Astrocyte (in vitro differentiated cells and primary cell): Measurements from ENCODE around the gene SLC9A6. TPM values are rescaled to one million over a fixed set of nuclear protein-coding genes. Genes with fewer than 3 reads are reported as not detected.

Experiments used
- DNase-seq: peaks from one replicate; pipeline ENCODE4 v3.0.0-alpha.2; 2010; ENCODE audit warnings: low read depth
- FAIRE-seq: peaks from 2 replicates; lab custom pipeline; 2011; peaks lifted over from hg19 to GRCh38; lab: Jason Lieb, UNC
- H2AFZ ChIP-seq: 2 replicates; pipeline ENCODE4 v1.6.0; 2012; ENCODE audit warnings: low read depth, low read length, inconsistent platforms
- H3K27ac ChIP-seq: 2 replicates; pipeline ENCODE4 v1.5.1; 2011; ENCODE audit warnings: low read depth, low read length, inconsistent platforms
- H3K27me3 ChIP-seq: 2 replicates; pipeline ENCODE4 v1.6.0; 2011; ENCODE audit warnings: low read length, inconsistent platforms; ENCODE audit not compliant: insufficient read depth
- H3K36me3 ChIP-seq: 2 replicates; pipeline ENCODE4 v1.5.1; 2011; ENCODE audit warnings: low read length, inconsistent platforms; ENCODE audit not compliant: insufficient read depth
- H3K4me1 ChIP-seq: 2 replicates; pipeline ENCODE4 v1.5.1; 2011; ENCODE audit warnings: low read length, inconsistent platforms; ENCODE audit not compliant: insufficient read depth
- H3K4me2 ChIP-seq: 2 replicates; pipeline ENCODE4 v1.6.0; 2012; ENCODE audit warnings: low read length, inconsistent platforms
- H3K4me3 ChIP-seq: 2 replicates; pipeline ENCODE4 v1.5.1; 2011; ENCODE audit warnings: low read depth, mild to moderate bottlenecking, low read length, inconsistent platforms; ENCODE audit not compliant: insufficient read depth
- H3K79me2 ChIP-seq: 2 replicates; pipeline ENCODE4 v1.6.0; 2012; ENCODE audit warnings: mild to moderate bottlenecking, low read length, inconsistent platforms; ENCODE audit not compliant: insufficient read depth
- H3K9ac ChIP-seq: 2 replicates; pipeline ENCODE4 v1.6.0; 2012; ENCODE audit warnings: mild to moderate bottlenecking, low read length, inconsistent platforms
- H3K9me3 ChIP-seq: 2 replicates; pipeline ENCODE4 v1.5.1; 2012; ENCODE audit warnings: low read depth, mild to moderate bottlenecking, low read length, inconsistent platforms; ENCODE audit not compliant: insufficient read depth
- H4K20me1 ChIP-seq: 2 replicates; pipeline ENCODE4 v1.6.0; 2012; ENCODE audit warnings: low read length, inconsistent platforms; ENCODE audit not compliant: insufficient read depth
- H3K27ac Mint-ChIP-seq: one replicate; pipeline ENCODE4 v1.8.0; 2021; ENCODE audit warnings: mild to moderate bottlenecking, mixed read lengths; ENCODE audit not compliant: unreplicated experiment
- H3K27me3 Mint-ChIP-seq: one replicate; pipeline ENCODE4 v1.8.0; 2021; ENCODE audit warnings: low read depth, mixed read lengths; ENCODE audit not compliant: unreplicated experiment
- H3K36me3 Mint-ChIP-seq: one replicate; pipeline ENCODE4 v1.8.0; 2021; ENCODE audit warnings: low read depth, mixed read lengths; ENCODE audit not compliant: unreplicated experiment
- H3K4me1 Mint-ChIP-seq: one replicate; pipeline ENCODE4 v1.8.0; 2021; ENCODE audit warnings: low read depth, mixed read lengths; ENCODE audit not compliant: unreplicated experiment
- H3K4me3 Mint-ChIP-seq: one replicate; pipeline ENCODE4 v1.8.0; 2021; ENCODE audit warnings: mild to moderate bottlenecking, moderate library complexity, mixed read lengths; ENCODE audit not compliant: unreplicated experiment
- H3K9me3 Mint-ChIP-seq: one replicate; pipeline ENCODE4 v1.8.0; 2021; ENCODE audit warnings: mild to moderate bottlenecking, mixed read lengths; ENCODE audit not compliant: unreplicated experiment
- EZH2 ChIP-seq: IDR thresholded peaks from 2 replicates; pipeline ENCODE4 v1.6.1; 2012; ENCODE audit warnings: mild to moderate bottlenecking, low read length, inconsistent platforms; ENCODE audit not compliant: insufficient read depth
- total RNA-seq: library from RNA; stranded (reverse); gene quantifications from 2 replicates; pipeline ENCODE4 v1.2.1, GENCODE V29; 2021
- TF ChIP-seq, protein P1 (sequence below): IDR thresholded peaks from 2 replicates; pipeline ENCODE4 v1.5.1; 2011; ENCODE audit warnings: low read depth, mild to moderate bottlenecking, inconsistent platforms, low read length, moderate library complexity; ENCODE audit not compliant: insufficient read depth

The SLC9A6 gene
- total RNA-seq, 1 donor from 2014 or later: 12.8 TPM

GRCh38 chrX:136059350-136059749 lies 74.1 kb downstream of the SLC9A6 start:
- peaks cover 17% of the 10 kb centered on the region for H3K4me1 Mint-ChIP-seq
- H3K4me3 Mint-ChIP-seq: no peak overlapping the region
- H3K27me3 ChIP-seq: no peaks in the 10 kb centered on the region
- H3K27ac Mint-ChIP-seq: no peak overlapping the region
- no peak overlapping the region for H2AFZ ChIP-seq
- FAIRE-seq (no peak), DNase-seq (no peak)
- H3K79me2 ChIP-seq: no peaks in the 10 kb centered on the region
- no peak overlapping the region for H3K27ac ChIP-seq
- H3K9me3 ChIP-seq: no peaks in the 10 kb centered on the region
- no peaks in the 10 kb centered on the region for H4K20me1 ChIP-seq
- no peak for TF ChIP-seq EZH2
- TF ChIP-seq, protein P1, sequence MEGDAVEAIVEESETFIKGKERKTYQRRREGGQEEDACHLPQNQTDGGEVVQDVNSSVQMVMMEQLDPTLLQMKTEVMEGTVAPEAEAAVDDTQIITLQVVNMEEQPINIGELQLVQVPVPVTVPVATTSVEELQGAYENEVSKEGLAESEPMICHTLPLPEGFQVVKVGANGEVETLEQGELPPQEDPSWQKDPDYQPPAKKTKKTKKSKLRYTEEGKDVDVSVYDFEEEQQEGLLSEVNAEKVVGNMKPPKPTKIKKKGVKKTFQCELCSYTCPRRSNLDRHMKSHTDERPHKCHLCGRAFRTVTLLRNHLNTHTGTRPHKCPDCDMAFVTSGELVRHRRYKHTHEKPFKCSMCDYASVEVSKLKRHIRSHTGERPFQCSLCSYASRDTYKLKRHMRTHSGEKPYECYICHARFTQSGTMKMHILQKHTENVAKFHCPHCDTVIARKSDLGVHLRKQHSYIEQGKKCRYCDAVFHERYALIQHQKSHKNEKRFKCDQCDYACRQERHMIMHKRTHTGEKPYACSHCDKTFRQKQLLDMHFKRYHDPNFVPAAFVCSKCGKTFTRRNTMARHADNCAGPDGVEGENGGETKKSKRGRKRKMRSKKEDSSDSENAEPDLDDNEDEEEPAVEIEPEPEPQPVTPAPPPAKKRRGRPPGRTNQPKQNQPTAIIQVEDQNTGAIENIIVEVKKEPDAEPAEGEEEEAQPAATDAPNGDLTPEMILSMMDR: no peak
- H3K27me3 Mint-ChIP-seq: no peaks in the 10 kb centered on the region
- H3K36me3 Mint-ChIP-seq: no peaks in the 10 kb centered on the region
- no peaks in the 10 kb centered on the region for H3K36me3 ChIP-seq
- no peak overlapping the region for H3K9ac ChIP-seq
- no peak overlapping the region for H3K4me3 ChIP-seq
- no peaks in the 10 kb centered on the region for H3K9me3 Mint-ChIP-seq
- no peak overlapping the region for H3K4me2 ChIP-seq
- peaks cover 18% of the 10 kb centered on the region for H3K4me1 ChIP-seq

DNA sequence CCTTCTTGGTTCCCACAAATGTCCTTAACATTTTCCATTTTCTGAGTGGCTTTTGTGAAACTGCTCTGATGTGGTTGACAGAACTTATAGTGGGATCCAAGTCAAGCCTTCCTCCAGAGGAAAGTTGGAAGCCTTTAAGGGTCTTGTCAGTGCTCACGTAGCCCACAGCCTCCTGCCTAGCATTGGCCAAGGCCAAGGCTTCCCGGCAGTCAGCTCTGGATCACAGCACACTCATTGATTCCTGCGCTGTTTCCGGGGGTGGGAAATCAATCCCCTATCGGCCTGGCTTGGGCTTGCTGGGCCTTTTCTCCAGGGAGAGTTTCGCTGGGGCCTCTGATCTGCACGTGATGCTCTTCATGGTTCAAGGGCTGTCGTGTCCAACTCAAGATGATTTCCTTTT lies 76.1 kb downstream of the SLC9A6 start:
- TF ChIP-seq, protein P1: no peak
- no peaks in the 10 kb centered on the region for H3K36me3 Mint-ChIP-seq

GRCh38 chrX:136061696-136062095 lies 76.5 kb downstream of the SLC9A6 start:
- Histone ChIP-seq H3K36me3 (no peaks in the 10 kb centered on the region), H4K20me1 (no peaks in the 10 kb centered on the region), H3K9me3 (no peaks in the 10 kb centered on the region), H3K27ac (no peak overlapping the region), H3K4me1 (peaks cover 15% of the 10 kb centered on the region), H3K4me3 (no peak overlapping the region), H3K27me3 (no peaks in the 10 kb centered on the region), H2AFZ (no peak overlapping the region), H3K79me2 (no peaks in the 10 kb centered on the region), H3K9ac (no peak overlapping the region), H3K4me2 (no peak overlapping the region)
- Mint-ChIP-seq H3K27me3 (no peaks in the 10 kb centered on the region), H3K27ac (no peak overlapping the region), H3K36me3 (no peaks in the 10 kb centered on the region), H3K4me1 (peaks cover 19% of the 10 kb centered on the region), H3K4me3 (no peak overlapping the region), H3K9me3 (no peaks in the 10 kb centered on the region)
- DNase-seq (no peak), FAIRE-seq (no peak)
- TF ChIP-seq EZH2: no peak
- TF ChIP-seq, protein P1: no peak

More for the DNA sequence above, 76.1 kb downstream of the SLC9A6 start:
- Mint-ChIP-seq H3K27me3 (no peaks in the 10 kb centered on the region), H3K4me1 (peaks cover 21% of the 10 kb centered on the region), H3K9me3 (no peaks in the 10 kb centered on the region), H3K27ac (no peak overlapping the region), H3K4me3 (no peak overlapping the region)
- no peak for FAIRE-seq
- Histone ChIP-seq H3K4me2 (no peak overlapping the region), H3K9me3 (no peaks in the 10 kb centered on the region), H3K27me3 (no peaks in the 10 kb centered on the region), H3K36me3 (no peaks in the 10 kb centered on the region), H3K79me2 (no peaks in the 10 kb centered on the region), H3K9ac (no peak overlapping the region), H3K4me1 (peaks cover 17% of the 10 kb centered on the region), H3K27ac (no peak overlapping the region), H2AFZ (no peak overlapping the region), H4K20me1 (no peaks in the 10 kb centered on the region), H3K4me3 (no peak overlapping the region)
- no peak for DNase-seq
